Measurements from ENCODE around the gene GSTA1. TPM values are rescaled to one million over a fixed set of nuclear protein-coding genes. Genes with fewer than 3 reads are reported as not detected.
"Not testable (repeated sequence)": the region's sequence is repeated elsewhere in the genome, so short reads cannot be mapped to it uniquely, and the experiment has no call there.

The GSTA1 gene
- not detected for total RNA-seq

- POLR2A ChIA-PET, CTCF ChIA-PET: not testable (repeated sequence)
These were observed at the start of gene GSTA1 for GRCh38 chr6:52803668-52804255. Gene GSTA1 (minus strand): TSS chr6:52803816. CDS start chr6:52799267, 4,549 bp downstream.

- ChIA-PET POLR2A (no interaction called here), CTCF (no interaction called here)
These were observed 45.5 kb upstream of the GSTA1 start for GRCh38 chr6:52849137-52849536.

GRCh38 chr6:52846002-52846401 is 42.4 kb upstream of the GSTA1 start:
- CTCF ChIA-PET: no interaction called here
- POLR2A ChIA-PET: no interaction called here

DNA sequence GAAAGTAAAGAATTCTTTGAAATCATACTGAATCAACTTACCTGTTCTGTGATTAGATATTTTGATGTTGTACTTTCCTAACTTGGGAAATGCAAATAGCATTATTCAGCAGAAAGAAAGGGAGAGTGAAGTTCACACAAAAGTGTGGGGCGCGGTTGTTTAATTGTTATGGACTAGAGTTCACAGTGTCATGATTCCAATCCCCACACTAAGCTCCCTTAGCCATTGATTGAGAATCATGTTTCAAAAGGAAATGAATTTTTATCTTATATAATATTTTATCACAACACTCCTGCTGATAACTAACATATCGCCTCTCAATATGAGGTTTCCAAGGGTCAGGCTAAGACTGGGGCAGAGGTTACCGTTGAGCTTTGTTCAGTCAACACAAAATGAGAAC is 40.0 kb upstream of the GSTA1 start:
- ChIA-PET CTCF (no interaction called here), POLR2A (no interaction called here)

DNA sequence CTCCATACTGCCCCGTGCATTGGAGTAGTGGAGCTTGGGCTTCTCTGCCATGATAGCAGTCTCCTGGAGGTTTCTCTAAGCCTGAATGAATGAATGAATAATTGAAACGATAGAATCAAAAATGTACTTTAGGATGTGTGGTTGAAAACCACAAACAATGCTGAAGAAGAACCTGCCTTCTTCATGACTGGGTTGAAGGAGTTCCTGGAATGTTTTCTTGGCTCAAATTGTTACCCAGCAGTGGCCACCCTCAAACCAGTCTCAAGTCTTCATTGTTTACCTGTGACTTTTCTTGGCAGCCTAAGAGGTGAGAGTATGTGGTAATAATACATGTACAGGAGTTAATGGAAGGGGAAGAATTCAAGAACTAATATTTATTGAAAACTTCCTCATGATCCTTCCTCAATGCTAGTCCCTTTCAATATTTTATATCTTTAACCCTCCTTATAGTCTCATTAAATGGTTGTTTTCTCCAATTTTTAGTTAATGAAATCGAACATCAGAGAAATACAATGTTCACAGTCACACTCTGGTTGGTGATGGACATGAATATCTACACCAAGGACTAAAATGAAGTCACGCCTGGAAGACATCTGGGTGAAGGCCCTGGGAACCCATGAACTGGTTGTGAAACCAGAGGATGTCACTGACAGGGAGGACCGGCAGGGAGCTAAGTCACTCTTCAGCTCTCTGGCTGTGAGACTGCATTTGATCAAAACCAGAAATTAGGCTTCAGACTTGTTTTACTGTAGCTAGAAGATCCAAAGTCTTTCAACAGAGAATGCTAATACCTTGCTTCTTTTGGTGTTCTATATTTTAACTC is 37.4 kb upstream of the GSTA1 start, which contains the start of gene GSTA5:
Gene GSTA5 (minus strand): TSS at position 51 of the 823 bp plus-strand sequence.
- ChIA-PET CTCF (no interaction called here), POLR2A (no interaction called here)

GRCh38 chr6:52839124-52840055 is 35.8 kb upstream of the GSTA1 start:
- POLR2A ChIA-PET: no interaction called here
- CTCF ChIA-PET: no interaction called here

DNA sequence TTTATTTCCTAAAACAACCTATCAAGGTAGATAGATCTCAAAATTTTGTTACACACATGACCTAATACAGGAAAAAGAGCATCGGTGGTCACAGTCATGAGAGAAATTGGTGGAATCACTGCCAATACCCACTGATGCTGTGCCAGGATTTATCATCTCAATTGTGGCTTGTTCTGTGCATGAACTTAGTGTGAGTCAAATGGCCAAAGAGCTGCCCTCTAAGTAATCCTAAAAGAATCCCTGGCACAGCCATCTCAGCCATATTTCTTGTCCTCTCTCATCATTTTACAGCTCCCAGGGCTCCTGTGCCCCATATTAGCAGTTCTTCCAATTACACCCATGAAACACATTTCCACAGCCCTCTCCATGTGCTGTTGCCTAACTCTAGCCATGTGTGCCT is 30.9 kb upstream of the GSTA1 start:
- ChIA-PET CTCF (no interaction called here), POLR2A (no interaction called here)

DNA sequence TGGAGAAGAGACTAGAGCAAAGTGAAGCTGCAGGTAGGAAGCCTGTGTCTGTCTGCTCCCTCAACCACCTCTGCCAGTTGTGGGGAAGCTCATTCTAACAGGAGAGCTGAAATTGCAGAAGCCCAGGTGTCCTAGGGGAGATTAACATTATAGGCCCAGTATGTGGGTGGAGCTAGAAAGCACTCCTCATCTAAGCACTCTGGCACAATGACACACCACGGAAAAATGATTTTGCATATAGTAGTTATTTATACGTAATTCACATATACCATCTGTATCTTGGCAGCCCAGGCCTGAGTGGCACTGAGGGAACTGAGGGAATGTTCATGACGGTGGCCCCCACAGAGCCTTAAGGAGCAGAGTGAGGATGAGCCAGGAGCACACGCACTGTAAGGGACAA is 27.3 kb upstream of the GSTA1 start:
- POLR2A ChIA-PET, CTCF ChIA-PET: not testable (repeated sequence)

DNA sequence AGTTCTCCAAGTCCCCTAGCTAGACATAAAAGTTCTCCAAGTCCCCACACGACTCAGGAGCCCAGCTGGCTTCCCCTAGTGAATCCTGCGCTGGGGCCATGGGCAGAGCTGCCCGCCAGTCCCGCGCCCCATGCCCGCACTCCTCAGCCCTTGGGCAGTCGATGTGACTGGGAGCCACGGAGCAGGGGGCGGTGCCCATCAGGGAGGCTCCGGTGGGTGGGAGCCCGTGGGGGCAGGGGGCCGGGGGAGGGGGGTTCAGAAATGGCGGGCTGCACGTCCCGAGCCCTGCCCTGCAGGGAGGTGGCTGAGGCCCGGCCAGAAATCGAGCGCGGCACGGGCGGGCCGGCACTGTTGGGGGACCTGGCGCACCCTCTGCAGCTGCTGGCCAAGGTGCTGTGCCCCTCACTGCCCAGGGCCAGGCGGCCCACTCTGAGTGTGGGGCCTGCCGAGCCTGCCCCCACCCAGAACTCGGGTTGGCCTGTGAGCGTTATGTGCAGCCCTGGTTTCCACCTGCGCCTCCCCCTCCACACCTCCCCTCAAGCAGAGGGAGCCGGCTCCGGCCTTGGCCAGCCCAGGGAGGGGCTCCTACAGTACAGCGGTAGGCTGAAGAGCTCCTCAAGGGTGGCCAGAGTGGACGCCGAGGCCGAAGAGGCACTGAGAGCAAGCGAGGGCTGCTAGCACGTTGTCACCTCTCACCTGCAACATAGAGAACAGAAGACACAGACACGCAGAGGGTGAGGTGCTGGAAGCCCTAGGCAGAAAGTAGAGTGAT is 25.6 kb upstream of the GSTA1 start:
- ChIA-PET CTCF (no interaction called here), POLR2A (no interaction called here)

DNA sequence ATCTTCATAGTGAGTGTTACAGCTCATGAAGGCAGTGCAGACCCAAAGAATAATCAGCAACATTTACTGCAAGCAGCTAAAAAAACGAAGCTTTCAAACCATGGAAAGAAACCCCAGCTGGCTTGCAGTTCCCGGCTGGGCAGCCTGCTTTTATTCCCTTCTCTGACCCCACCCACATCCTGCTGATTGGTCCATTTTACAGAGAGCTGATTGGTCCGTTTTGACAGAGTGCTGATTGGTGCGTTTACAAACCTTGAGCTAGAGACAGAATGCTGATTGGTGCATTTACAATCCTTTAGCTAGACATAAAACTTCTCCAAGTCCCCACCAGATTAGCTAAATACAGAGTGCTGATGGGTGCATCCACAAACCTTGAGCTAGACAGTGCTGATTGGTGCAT is 25.0 kb upstream of the GSTA1 start:
- CTCF ChIA-PET, POLR2A ChIA-PET: not testable (repeated sequence)

DNA sequence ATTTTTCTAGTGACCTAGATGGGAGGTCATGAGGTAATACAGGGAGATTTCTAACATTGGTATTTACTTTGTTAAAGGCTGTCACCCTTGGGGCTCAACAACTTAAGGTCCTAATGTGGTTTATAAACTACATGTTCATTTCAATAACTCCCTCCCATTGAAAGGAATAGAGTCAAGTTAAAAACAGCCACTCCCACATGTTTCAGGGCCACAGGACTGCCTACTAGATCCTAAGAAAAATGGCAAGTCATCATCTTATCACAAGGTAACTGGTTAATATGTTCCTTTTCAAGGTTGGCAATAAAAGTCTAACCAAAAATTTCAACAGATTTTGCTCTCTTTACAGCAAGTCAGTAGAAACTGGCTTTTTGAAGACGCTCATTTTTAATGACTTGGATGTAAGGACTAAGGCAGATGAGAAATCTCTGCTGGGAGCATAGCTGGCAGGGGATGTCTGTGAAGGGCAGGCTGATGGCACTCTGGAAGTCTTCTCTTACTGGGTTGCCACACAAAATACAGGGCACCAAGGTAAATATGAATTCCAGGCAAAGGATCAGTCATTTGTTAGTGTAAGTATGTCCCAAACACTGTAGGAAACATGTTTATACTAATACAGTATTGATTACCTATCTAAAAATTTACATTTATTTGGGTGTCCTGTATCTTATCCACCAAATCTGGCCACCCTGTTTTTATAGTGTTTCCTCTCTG is 23.6 kb upstream of the GSTA1 start:
- CTCF ChIA-PET, POLR2A ChIA-PET: not testable (repeated sequence)

DNA sequence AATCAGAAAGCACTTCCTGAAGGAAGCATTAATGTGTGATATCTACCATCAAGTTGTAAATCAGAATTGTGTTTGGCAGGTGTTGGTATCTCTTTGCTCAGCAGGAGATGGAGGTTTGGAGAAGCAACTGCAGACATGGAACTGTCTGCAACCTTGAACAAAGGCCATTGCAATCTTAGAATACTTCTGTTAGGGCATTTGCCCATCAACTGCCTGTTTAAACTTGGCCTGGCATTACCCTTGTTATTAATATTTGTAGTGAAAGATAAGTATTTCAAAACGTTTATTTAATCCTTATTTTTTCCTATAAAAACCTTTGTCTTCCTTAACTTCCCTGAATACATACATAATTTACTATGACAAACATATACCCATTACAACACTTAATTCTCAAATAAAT is 22.9 kb upstream of the GSTA1 start:
- POLR2A ChIA-PET: no interaction called here
- CTCF ChIA-PET: no interaction called here

GRCh38 chr6:52825900-52826459 is 22.4 kb upstream of the GSTA1 start:
- CTCF ChIA-PET: not testable (repeated sequence)

DNA sequence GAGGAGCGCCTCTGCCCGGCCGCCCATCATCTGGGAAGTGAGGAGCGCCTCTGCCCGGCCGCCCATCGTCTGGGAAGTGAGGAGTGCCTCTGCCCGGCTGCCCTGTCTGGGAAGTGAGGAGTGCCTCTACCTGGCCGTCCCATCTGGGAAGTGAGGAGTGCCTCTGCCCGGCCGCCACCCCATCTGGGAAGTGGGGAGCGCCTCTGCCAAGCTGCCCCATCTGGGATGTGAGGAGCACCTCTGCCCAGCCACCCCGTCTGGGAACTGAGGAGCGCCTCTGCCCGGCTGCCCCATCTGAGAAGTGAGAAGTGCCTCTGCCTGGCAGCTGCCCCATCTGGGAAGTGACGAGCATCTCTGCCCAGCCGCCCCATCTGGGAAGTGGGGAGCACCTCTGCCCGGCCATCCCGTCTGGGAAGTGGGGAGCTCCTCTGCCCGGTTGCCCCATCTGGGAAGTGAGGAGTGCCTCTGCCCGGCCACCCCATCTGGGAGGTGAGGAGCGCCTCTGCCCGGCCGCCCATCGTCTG is 21.7 kb upstream of the GSTA1 start:
- CTCF ChIA-PET, POLR2A ChIA-PET: not testable (repeated sequence)

More at GRCh38 chr6:52825900-52826459, 22.4 kb upstream of the GSTA1 start:
- POLR2A ChIA-PET: not testable (repeated sequence)

DNA sequence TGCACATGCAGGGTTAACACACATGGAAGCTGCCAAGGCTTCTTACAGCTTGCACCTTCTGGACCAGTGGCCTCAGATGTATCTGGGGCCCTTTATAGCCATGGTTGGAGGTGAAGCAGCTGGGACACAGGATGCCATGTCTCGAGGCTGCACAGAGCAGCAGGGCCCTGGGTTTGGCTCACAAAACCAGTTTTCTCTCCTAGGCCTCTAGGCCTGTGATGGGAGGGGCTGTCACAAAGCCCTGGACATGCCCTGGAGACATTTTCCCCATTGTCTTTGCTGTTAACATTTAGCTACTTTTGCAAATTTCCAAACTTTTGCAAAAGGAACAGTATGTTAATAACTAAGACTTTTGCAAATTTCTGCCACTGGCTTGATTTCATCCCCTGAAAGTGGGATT is 18.2 kb upstream of the GSTA1 start:
- ChIA-PET POLR2A (no interaction called here), CTCF (no interaction called here)

GRCh38 chr6:52820198-52820597 is 16.6 kb upstream of the GSTA1 start:
- CTCF ChIA-PET: no interaction called here
- POLR2A ChIA-PET: no interaction called here

GRCh38 chr6:52815167-52816092 is 11.8 kb upstream of the GSTA1 start:
- CTCF ChIA-PET: interaction anchor here (0.6 to 1.2 kb wide), 3 partner anchors 69 to 909 kb away, joined by 3 to 4 read pairs (median 3); no protein-coding TSS in a partner anchor
- POLR2A ChIA-PET: no interaction called here

DNA sequence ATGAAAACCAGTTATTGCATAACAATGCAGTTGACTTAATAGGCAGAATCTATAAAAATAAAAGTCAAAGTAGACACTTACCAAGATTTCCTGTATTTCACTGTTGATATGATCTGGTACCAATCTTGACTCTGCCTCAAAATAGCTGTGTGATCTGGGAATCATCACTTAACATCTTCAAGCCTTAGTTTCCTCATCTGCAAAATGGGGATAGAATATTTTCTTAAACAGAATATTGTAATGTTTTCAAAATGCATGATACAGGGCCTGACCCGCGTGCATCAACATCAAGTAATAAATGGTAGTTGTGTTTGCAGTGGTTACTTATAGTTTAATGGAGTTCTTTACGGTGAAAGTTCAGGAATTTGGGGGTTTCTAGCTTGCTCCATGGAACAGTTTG is 10.9 kb upstream of the GSTA1 start:
- POLR2A ChIA-PET: not testable (repeated sequence)
- CTCF ChIA-PET: interaction anchor here (0.6 kb wide), 1 partner anchor 910 kb away, joined by 4 read pairs; no protein-coding TSS in a partner anchor
